Smooth muscle cell (in vitro differentiated cells): ENCODE results near the gene RELL1. TPM values are rescaled to one million over a fixed set of nuclear protein-coding genes. Genes with fewer than 3 reads are reported as not detected.

Experiments used
- DNase-seq: peaks from one replicate; lab custom pipeline; 2025; ENCODE audit not compliant: unreplicated experiment; lab: John Stamatoyannopoulos, UW
- H2AFZ ChIP-seq: fragments of 200-600 bp; sonication (generic); 2 replicates; pipeline ENCODE4 v1.6.0; 2016; ENCODE audit warnings: antibody characterized with exemption, low read depth, mild to moderate bottlenecking
- H3F3A ChIP-seq: fragments of 200-600 bp; sonication (generic); 2 replicates; pipeline ENCODE4 v1.6.0; 2017; ENCODE audit warnings: antibody characterized with exemption, low read depth
- H3K27ac ChIP-seq: fragments of 200-600 bp; sonication (generic); 2 replicates; pipeline ENCODE4 v1.5.1; 2016; ENCODE audit warnings: low read depth, mild to moderate bottlenecking
- H3K27me3 ChIP-seq: fragments of 200-600 bp; sonication (generic); 2 replicates; pipeline ENCODE4 v1.6.1; 2016; ENCODE audit warnings: low read depth, mild to moderate bottlenecking
- H3K36me3 ChIP-seq: fragments of 200-600 bp; sonication (generic); 2 replicates; pipeline ENCODE4 v1.5.1; 2016; ENCODE audit warnings: low read depth
- H3K4me1 ChIP-seq: fragments of 200-600 bp; sonication (generic); 2 replicates; pipeline ENCODE4 v1.5.1; 2016; ENCODE audit warnings: low read depth
- H3K4me2 ChIP-seq: fragments of 200-600 bp; sonication (generic); 2 replicates; pipeline ENCODE4 v1.6.0; 2016; ENCODE audit warnings: mild to moderate bottlenecking
- H3K4me3 ChIP-seq: fragments of 200-600 bp; sonication (generic); 2 replicates; pipeline ENCODE4 v1.5.1; 2016; ENCODE audit warnings: mild to moderate bottlenecking
- H3K79me2 ChIP-seq: fragments of 200-600 bp; sonication (generic); 2 replicates; pipeline ENCODE4 v1.6.0; 2016; ENCODE audit warnings: low read depth, mild to moderate bottlenecking
- H3K9ac ChIP-seq: fragments of 200-600 bp; sonication (generic); 2 replicates; pipeline ENCODE4 v1.6.0; 2016; ENCODE audit warnings: low read depth
- H3K9me3 ChIP-seq: fragments of 200-600 bp; sonication (generic); replicated peaks from 2 replicates; pipeline ENCODE4 v1.5.1; 2016; ENCODE audit warnings: low read depth
- H4K20me1 ChIP-seq: fragments of 200-600 bp; sonication (generic); 2 replicates; pipeline ENCODE4 v1.6.0; 2016; ENCODE audit warnings: low read depth
- WGBS: methylation state at CpG from one replicate; pipeline ENCODE4 v1.1.7; 2016; ENCODE audit warnings: low lambda C conversion rate; 5-methylcytosine and 5-hydroxymethylcytosine counted together
- polyA plus RNA-seq: library from polyadenylated mRNA; unstranded; fragments of >200 nt; fragmentation: Nextera tagmentation; extraction: Ambion mirVana; gene quantifications from 2 replicates; pipeline ENCODE4 v1.2.1, GENCODE V29; 2016
- total RNA-seq: library from RNA; depleted of rRNA; stranded (reverse); fragments of >200 nt; gene quantifications from 2 replicates; pipeline ENCODE4 v1.2.3, GENCODE V29; 2014
- TF ChIP-seq, protein P1 (sequence below): fragments of 200-600 bp; sonication (generic); IDR thresholded peaks from 2 replicates; pipeline ENCODE4 v1.5.1; 2017; ENCODE audit warnings: borderline replicate concordance, mild to moderate bottlenecking, antibody characterized with exemption; ENCODE audit not compliant: insufficient read depth, poor library complexity, severe bottlenecking

Gene RELL1
- total and polyA plus RNA-seq, 2 experiments from 2014 or later, result 3.5 to 36.3 TPM

DNA sequence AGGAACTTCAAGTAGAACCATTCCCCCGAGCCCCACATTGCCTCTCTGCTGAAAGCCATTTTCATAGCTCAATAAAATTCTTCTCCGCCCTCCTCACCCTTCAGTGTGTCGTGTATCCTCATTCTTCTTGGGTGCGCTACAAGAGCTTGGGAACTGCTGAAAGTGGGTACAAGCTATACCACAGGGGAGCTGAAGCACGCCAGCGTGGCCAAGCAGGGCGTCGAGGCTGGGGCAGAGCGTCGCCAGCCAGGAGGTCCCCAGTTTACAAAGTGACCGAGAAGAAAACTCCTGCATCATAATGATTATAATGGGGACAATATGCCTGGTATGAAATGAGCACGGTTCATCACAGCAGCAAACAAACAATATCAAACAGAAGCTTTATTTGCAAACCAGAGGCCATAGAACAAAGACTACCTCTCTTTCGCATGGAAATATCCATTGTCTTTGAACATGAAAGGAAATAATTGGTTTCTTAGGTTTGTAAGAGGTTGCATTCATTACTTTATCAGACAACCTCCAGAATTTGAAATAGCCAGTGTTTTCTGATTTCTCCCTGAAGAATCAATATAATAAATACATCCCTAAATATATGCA is 34.3 kb downstream of the RELL1 start:
- no peaks in the 10 kb centered on the region for H3F3A ChIP-seq
- no peaks in the 10 kb centered on the region for H3K4me1 ChIP-seq
- peaks cover 23% of the 10 kb centered on the region for H3K79me2 ChIP-seq
- H3K9me3 ChIP-seq, result peaks cover 4% of the 10 kb centered on the region
- H4K20me1 ChIP-seq, result peaks cover 7% of the 10 kb centered on the region
- no peak for DNase-seq
- H3K36me3 ChIP-seq, result no peaks in the 10 kb centered on the region
- no peak overlapping the region for H3K27ac ChIP-seq
- TF ChIP-seq, protein P1, sequence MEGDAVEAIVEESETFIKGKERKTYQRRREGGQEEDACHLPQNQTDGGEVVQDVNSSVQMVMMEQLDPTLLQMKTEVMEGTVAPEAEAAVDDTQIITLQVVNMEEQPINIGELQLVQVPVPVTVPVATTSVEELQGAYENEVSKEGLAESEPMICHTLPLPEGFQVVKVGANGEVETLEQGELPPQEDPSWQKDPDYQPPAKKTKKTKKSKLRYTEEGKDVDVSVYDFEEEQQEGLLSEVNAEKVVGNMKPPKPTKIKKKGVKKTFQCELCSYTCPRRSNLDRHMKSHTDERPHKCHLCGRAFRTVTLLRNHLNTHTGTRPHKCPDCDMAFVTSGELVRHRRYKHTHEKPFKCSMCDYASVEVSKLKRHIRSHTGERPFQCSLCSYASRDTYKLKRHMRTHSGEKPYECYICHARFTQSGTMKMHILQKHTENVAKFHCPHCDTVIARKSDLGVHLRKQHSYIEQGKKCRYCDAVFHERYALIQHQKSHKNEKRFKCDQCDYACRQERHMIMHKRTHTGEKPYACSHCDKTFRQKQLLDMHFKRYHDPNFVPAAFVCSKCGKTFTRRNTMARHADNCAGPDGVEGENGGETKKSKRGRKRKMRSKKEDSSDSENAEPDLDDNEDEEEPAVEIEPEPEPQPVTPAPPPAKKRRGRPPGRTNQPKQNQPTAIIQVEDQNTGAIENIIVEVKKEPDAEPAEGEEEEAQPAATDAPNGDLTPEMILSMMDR, result no peak
- H3K9ac ChIP-seq, result no peak overlapping the region
- 87% methylated on average over 13 of the region's 13 CpGs for WGBS
- no peak overlapping the region for H3K4me3 ChIP-seq
- no peak overlapping the region for H3K4me2 ChIP-seq
- no peak overlapping the region for H2AFZ ChIP-seq
- H3K27me3 ChIP-seq, result no peaks in the 10 kb centered on the region

DNA sequence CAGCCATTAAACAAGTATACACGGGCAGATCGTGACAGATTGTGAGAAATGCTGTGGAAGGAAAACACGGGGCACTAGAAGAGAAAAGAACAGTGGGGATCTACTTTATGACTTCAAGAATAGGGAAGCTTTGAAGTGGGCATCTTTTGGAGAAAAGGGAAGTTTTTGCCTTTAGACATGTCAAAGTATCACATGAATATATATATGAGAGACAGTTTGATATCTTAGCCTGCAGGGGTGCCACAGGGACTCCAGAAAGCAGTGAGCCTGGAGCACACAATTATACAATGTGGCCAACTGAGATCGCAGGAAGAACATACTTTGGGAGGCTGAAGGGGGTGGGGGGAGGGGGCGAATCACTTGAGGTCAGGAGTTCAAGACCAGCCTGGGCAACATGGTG is 35.7 kb downstream of the RELL1 start:
- Histone ChIP-seq H3K79me2 (peaks cover 15% of the 10 kb centered on the region), H3K27ac (no peak overlapping the region), H3K36me3 (no peaks in the 10 kb centered on the region), H3K4me3 (no peak overlapping the region), H4K20me1 (peaks cover 7% of the 10 kb centered on the region), H3K27me3 (no peaks in the 10 kb centered on the region), H3K4me1 (no peaks in the 10 kb centered on the region), H3K9ac (no peak overlapping the region), H3K9me3 (no peaks in the 10 kb centered on the region), H3K4me2 (no peak overlapping the region), H2AFZ (no peak overlapping the region), H3F3A (no peaks in the 10 kb centered on the region)
- TF ChIP-seq, protein P1, result no peak
- 98% methylated on average over 4 of the region's 5 CpGs for WGBS
- DNase-seq, result no peak

DNA sequence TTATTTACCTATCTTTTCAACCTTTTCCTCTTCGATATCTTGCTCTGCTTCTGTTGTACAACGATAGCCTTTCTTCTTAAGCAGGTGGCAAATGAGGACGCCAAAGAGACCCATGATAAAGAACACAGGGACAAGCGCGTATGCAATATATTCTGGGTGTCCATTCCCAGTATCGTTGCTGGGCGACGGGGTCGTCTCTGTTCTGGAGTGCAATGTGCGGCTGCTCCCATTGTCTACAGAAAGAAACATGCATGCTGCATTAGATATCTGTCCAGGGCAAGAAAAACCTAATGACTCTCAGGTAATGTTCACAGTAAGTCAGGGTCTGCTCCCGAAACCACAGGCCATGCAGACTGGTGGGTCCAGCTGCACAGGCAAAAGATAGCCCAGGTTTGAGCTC is 36.9 kb downstream of the RELL1 start:
- TF ChIP-seq, protein P1, result no peak
- H3K4me2 ChIP-seq, result no peak overlapping the region
- no peak overlapping the region for H3K9ac ChIP-seq
- no peak overlapping the region for H2AFZ ChIP-seq
- no peaks in the 10 kb centered on the region for H3K4me1 ChIP-seq
- 95% methylated on average over 11 of the region's 11 CpGs for WGBS
- H3F3A ChIP-seq, result no peaks in the 10 kb centered on the region
- no peak overlapping the region for H3K27ac ChIP-seq
- H3K4me3 ChIP-seq, result no peak overlapping the region
- peaks cover 7% of the 10 kb centered on the region for H4K20me1 ChIP-seq
- peaks cover 14% of the 10 kb centered on the region for H3K79me2 ChIP-seq
- no peaks in the 10 kb centered on the region for H3K9me3 ChIP-seq
- H3K27me3 ChIP-seq, result no peaks in the 10 kb centered on the region
- no peak for DNase-seq
- no peaks in the 10 kb centered on the region for H3K36me3 ChIP-seq
